ENCODE results near the gene ALDH1L2. TPM values are rescaled to one million over a fixed set of nuclear protein-coding genes. Genes with fewer than 3 reads are reported as not detected.
A peak's percentile ranks its signal among the peaks of the same experiment; 100 is the strongest.

ALDH1L2 gene
- total RNA-seq, 1 donor from 2014 or later = 0.13 TPM

DNA sequence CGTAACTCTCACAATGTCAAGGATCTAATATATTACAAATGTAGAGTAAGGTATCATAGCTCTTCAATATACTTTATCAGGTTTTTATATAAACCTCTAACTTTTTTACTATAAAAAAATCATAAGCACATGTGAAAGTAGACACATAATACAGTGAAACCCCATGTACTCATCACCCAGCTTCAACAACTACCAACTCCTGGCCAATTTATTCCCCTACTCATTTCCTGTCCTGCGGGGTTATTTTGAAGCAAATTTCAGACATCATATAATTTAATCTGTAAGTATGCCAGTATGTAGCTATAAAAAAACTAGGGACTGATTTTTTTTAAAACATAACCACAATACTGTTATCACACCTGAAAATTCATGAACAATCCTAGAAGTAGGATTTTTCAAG is 50.4 kb downstream of the ALDH1L2 start:
- DNase-seq (ENCODE audit: low read depth in 2 of 2) = peak; percentile 4 to 11

DNA sequence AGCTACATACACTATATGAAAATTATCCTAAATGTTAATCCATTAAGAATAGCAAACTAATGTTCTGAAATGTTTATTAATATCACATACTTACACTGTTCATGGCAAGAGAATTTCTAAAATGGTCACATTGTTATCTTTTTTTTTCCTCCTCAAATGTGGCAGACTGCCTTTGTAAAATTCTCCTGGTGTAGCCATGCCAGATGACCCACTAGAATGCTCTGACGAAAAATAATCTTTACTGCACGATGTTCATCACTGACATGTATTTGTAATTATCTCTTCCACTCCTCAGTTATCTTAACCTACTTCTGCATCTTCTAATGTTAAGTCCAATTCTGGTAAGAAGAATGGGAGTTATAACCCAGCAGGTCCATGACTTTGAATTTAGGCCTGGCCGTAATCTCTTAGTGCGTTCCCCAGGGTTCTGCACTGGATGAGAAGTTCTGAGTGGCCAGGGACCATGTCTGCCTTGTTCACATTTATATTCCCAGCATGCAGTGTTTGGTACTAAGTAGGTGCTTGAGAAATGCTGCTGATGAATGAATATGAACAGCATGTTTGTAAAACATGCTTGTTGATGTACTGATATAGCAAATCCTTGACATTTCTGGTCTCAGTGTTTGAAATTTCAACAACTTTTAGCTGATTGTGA is 51.4 kb downstream of the ALDH1L2 start:
- no peak for DNase-seq (ENCODE audit: low read depth in 2 of 2)

DNA sequence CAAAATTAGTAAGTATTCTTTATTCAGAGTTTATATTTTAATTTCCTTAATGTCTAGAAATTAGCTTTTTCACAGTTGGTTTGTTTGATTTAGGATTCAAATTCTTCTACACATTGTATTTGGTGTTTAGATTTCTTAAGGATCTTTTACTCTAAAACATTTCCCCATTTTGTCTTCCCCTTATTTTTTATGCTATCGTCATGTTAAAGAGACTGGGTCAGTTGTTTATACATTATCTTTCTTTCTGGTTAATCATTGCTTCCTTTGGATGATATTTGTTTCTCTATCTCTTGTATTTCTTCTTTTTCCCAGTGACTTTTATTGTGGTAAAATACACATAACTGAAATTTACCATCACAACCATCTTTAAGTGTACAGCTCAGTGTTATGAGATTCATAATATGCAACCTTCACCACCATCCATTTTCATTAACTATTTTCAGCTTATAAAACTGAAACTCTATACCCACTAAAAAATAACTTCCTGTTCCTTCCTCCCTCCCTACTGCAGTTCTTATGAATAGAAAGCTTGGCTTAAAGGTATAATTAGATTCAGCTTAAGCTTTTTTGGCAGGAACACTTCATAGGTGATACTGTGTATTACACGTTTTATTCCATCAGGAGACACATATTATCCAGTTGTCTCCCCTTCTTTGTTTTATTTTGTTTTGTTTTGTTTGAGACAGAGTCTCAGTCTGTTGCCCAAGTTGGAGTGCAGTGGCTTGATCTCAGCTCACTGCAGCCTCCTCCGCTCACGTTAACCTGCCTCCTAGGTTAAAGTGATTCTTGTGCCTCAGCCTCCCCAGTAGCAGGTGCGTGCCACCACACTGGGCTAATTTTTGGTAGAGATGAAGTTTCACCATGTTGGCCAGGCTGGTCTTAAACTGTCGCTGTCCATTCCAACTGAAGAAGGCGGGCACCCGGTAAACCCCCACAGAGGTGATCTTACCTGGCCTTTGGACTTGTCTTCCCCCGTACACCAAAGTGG is 53.1 kb downstream of the ALDH1L2 start:
- no peak for DNase-seq (ENCODE audit: low read depth in 2 of 2)

DNA sequence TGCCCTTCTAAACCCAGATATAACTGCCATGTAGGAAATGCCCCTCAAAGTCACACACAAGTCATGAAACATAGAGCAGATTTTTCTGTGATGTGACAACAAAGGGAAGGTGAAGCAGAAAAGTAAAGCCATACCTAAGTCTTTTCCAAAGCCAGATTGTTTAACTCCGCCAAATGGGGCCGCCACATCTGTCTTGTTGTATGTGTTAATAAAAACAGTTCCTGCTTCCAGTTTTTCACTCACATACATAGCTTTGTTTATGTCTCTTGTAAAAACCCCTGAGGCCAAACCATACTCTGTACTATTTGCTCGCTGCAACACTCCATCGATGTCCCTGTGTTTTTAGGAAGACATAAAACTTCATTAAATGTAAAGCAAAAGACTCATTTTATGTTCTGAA is 57.8 kb downstream of the ALDH1L2 start:
- no peak for DNase-seq (ENCODE audit: low read depth in 2 of 2)

DNA sequence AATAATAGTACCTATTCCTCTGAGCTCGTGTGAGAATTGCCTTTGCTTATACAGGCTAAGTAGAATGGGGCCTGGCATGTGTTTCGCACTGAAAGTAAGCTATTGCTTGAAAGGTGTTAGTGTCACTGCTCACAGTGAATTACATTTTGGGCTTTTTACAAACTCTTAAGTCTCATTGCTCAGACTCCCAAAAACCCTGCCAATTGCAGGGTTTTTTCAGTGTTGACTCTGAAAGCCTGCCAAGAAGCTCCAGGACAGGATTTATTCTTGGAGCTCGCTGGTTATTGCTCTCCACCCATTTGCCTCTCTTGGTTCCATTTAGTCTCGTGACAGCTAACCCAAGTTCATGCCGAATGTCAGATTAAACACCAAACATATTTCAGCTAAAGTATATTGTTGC is 58.4 kb downstream of the ALDH1L2 start:
- DNase-seq (ENCODE audit: low read depth in 2 of 2) = peak in 1 of 2 donors; percentile 11

DNA sequence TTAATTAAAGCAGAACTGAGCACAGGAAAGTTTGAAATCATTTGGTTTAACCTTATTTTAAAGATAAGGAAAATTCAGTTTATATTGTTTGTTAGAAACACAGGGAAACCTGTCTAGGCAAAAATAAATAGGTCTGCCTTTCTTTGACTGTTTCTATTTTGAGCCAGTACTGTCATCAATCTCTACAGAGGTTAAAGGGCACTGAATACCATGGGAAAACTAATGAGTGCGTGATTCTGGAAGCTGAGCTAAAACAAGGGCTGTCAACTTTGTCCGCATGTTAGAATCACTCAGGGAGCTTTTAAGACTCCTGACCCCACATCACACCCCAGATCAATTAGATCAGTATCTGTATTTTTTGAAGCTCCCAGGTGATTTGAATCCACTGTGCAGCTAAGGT is 59.3 kb downstream of the ALDH1L2 start:
- DNase-seq (ENCODE audit: low read depth in 2 of 2) = no peak

DNA sequence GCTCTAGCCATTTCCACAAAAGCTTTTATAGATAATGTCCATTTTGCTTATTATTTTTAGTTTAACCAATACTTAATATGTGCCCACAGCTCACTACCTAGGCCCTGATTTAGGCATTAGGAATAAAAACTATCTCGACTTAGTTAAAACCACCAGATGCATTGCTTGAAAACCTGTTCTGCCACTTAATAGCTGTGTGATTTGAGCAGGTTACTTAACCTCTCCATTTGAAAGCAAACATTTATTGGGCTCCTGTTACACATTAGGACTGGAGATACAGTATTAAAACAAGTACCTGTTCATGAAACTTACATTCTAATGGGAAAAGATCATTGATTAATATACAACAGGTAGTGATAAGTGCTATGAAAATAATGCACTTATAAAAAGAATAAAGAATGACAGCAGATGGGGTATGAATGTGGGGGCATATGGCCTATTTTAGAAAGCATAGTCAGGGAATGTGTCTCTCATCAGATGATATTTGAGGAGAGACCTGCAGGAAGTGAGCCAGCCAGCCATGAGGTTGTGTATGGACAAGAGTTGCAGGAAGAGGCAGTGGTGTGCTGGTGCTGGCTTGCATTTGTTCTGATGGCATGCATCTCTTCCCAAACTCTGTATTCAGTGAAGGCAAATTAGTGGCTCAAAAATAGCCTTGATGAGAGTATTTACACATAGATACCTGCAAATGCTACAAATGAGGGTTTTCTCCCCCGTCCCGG is 63.9 kb downstream of the ALDH1L2 start:
- no peak for DNase-seq (ENCODE audit: low read depth in 2 of 2)

DNA sequence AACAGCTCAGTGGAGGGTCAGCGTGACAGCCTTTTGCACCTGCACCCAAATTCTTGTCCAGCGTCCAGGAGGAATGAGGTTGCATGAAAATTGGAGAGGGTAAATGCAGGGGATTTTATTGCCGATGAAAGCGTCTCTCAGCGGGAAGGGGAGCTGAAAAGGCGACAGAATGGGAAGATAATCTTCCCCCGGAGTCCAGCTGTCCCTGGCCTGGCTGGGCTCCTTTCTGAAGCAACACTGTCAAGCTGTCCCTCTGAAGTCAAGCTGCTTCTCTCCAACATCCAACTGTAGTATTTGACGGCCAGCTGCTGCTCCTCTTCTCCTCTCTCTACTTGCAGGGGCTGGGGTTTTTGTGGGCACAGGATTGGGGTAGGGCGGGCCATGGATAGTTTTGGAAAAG is 65.5 kb downstream of the ALDH1L2 start:
- DNase-seq (ENCODE audit: low read depth in 2 of 2) = no peak

DNA sequence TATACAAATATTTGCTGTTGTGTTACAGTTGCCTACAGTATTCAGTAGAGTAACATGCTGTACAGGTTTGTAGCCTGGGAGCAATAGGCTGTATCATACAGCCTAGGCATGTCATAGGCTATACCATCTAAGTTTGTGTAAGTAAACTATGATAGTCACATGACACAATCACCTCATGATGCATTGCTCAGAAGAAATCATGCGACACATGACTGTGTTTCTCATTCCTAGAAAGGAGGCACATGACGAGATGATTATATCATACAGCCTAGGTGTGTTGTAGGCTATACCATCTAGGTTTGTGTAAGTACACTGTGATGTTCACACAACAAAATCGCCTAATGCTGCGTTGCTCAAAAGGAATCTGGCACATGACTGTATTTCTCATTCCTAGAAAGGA is 66.2 kb downstream of the ALDH1L2 start:
- no peak for DNase-seq (ENCODE audit: low read depth in 2 of 2)

DNA sequence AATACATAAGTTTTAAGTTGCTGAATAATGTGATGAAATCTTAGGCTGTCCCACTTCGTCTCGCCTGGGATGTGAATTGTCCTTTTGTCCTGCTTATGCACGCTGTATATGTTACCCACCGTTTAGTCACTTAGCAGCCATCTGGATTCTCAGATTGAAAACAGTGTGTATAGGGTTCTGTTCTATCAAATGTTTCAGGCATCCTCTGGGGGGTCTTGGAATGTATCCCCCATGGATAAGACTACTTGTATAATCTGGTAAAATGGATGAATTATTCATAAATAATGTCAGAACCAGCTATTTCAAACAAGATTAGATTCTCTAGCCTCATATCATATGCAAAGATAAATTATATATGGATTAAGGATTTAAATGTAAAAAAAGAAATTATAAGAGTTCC is 68.7 kb downstream of the ALDH1L2 start:
- no peak for DNase-seq (ENCODE audit: low read depth in 2 of 2)

DNA sequence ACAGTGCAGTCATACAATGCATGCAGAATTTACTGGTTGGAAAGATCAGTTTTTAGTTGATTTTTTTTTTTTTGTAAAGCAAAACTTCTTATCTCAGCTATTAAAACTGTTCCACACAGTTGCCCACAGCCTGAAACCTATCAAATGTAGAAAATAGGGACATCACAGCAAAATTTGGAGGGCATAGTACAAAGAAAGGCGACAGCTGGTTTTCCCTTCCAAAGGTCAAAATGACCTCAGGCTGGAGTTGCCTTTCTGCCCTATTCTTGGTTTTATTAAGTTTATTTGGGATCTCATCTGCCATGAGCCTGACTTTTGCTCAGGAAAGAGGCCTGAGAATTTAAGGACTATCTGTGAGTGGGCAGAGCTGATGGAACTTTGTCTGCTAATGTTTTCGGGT is 69.7 kb downstream of the ALDH1L2 start:
- DNase-seq (ENCODE audit: low read depth in 2 of 2) = no peak

DNA sequence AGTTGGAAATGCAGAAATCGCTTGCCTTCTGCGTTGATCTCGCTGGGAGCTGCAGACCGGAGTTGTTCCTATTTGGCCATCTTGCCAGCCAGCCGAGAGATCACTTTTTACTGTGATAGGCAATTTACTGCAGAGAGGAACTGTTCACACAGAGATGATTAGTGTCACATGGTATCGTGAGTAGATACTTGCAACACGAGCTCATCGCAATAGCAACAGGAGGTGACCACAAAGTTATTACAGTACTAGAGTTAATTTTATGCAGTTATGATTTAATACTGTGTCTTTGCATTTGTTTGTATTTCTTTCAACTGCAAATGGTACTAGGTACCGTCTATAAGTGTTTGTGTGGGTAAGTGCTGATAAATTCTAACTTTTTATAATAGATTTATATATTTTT is 70.4 kb downstream of the ALDH1L2 start:
- DNase-seq (ENCODE audit: low read depth in 2 of 2) = no peak

DNA sequence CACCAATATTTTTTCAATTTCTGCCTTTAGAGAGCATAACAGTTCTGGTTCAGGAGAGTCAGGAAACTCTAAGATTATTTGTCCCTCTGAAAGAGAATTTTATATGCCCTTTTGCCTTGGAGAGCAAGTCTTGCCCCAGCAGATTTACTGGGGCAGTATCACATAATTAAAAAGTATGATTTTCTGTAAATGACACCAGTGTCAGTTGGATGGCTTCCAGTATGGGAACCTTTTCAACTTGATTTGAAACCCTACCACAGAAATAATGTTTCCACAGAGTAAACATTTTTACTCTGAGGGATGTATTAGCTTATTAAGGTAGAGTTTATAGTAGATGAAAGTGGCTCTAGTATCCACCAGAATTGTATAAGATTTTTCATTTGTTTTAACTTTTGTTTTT is 82.8 kb downstream of the ALDH1L2 start:
- DNase-seq (ENCODE audit: low read depth in 2 of 2) = no peak

DNA sequence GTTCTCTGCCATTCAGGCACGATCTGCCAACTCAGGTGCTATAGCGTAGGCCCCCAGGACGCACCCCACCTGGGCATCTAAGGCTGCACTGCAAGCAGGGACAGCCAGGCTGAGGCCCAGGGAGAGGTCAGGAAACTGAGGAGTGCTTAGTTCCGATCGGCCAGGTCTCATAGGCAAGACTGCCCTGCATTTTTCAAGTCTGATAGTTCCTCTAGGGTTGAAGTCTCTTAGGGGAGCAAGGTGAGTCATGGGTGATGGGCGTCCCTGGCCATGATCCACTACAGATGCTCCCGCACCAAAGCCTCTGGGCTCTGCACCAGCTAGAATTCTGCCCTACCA is 84.9 kb downstream of the ALDH1L2 start:
- DNase-seq (ENCODE audit: low read depth in 2 of 2) = no peak

DNA sequence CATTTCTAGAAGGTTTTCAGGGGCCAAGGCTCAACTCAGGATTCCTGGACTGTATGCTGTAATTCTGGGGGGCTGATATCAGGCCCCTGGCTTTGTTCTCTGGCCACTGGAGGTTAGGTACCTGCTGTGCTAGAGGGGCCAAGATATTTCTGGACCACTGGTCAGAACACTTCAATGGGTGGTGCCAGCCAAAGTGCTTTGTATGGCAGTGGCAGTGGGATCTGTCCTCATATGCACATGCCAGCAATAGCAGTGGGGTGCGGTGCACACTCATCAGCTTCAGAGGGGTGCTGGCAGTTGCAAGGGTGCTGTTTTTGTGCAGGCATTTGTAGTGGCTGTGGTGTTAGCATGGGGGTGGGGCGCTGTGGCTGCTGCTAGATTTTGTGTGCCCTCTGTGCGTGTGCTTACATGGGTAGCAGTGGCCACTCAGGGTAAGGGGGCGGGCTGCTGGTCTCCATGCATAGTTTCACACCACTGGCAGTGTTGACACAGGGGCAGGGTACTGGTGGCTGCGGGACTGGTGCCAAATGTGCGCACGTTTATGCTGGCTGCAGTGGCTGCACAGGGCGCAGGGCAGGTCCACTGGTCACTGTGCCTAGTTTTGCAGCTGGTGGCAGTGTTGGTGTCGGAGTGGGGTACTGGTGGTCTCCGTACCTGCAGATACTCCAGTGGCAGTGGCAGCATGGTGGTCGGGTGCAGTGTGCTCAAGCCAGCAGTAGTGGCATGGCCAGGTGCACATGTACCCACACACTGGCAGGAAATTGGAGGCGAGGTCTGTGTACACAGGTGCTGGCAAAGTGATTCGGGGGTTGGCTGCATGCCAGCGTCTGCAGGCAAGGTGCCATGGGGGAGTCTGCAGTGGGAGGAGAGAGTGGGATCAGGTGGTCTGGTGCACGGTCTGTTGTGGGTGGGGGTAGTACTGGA is 85.6 kb downstream of the ALDH1L2 start:
- no peak for DNase-seq (ENCODE audit: low read depth in 2 of 2)

DNA sequence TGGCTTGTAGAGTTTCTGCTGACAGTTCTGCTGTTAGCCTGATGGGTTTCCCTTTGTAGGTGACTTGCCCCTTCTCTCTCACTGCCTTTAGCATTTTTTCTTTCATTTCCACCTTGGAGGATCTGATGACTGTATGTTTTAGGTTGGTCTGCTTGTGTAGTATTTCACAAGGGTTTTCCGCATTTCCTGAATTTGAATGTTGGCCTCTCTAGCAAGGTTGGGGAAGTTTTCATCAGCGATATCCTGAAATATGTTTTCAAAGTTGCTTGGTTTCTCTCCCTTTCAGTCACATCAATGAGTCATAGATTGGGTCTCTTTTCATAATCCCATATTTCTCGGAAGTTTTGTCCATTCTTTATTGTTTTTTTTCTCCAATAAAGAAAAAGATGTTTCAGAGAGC is 86.7 kb downstream of the ALDH1L2 start:
- DNase-seq (ENCODE audit: low read depth in 2 of 2) = no peak

DNA sequence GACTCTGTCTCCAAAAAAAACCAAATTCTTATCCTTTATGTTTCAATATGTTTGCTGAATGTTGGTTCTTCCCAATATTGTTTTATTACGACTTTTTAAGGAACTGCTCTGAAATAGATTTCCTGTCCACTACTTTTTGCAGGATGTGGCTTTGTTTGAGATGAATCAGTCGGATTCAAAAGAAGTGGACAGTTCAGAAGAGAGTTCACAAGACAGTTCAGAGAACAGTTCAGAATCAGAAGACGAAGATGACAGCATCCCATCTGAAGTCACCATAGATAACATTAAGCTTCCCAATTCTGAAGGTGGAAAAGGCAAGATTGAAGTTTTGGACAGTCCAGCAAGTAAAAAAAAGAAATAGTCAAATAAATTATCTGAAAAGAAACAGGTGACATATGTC is 89.9 kb downstream of the ALDH1L2 start:
- DNase-seq (ENCODE audit: low read depth in 2 of 2) = peak in 1 of 2 donors; percentile 14

DNA sequence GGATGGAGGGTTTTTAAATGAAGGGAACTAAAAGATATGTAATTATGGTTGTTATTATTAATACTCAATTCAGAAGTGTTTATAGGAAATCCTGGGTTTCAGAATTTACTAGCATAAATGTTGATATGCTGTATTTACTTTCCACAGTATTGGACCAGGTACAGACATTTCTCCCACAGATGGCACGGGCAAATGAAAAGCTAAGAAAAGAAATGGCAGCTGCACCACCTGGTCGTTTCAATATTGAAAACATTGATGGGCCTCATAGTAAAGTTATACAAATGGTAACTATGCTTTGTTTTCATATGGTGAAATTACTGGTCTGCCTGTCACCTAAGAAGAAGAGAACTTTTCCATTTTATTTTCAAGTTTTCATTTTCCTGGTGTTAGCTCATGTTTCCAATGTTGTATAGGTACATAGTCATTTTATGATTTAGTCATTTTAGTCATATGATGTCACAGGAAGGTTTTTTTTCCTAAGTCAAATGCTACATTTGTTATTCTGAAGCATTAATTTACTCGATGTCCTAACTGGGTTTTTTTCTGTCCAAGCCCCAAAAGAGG is 92.6 kb downstream of the ALDH1L2 start:
- no peak for DNase-seq (ENCODE audit: low read depth in 2 of 2)

DNA sequence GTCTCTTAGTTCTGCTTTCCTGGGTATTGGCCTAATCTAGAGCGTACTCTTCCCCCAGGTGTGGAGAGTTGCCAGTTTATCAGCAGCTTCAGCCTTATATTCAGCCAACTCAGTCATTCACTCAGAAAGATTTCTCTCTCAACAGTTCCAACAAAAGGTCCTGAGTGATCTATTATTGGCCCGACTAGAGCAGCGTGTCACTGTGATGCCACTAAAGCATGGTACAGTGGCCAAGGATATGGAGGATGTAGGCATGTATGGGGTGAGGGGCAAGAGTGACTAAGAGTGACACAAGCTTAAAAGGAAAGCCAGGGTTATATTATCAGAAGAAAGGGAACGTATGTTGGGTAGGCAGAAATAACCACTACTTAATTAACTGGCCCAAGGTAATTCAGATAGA is 93.3 kb downstream of the ALDH1L2 start:
- DNase-seq (ENCODE audit: low read depth in 2 of 2) = no peak

DNA sequence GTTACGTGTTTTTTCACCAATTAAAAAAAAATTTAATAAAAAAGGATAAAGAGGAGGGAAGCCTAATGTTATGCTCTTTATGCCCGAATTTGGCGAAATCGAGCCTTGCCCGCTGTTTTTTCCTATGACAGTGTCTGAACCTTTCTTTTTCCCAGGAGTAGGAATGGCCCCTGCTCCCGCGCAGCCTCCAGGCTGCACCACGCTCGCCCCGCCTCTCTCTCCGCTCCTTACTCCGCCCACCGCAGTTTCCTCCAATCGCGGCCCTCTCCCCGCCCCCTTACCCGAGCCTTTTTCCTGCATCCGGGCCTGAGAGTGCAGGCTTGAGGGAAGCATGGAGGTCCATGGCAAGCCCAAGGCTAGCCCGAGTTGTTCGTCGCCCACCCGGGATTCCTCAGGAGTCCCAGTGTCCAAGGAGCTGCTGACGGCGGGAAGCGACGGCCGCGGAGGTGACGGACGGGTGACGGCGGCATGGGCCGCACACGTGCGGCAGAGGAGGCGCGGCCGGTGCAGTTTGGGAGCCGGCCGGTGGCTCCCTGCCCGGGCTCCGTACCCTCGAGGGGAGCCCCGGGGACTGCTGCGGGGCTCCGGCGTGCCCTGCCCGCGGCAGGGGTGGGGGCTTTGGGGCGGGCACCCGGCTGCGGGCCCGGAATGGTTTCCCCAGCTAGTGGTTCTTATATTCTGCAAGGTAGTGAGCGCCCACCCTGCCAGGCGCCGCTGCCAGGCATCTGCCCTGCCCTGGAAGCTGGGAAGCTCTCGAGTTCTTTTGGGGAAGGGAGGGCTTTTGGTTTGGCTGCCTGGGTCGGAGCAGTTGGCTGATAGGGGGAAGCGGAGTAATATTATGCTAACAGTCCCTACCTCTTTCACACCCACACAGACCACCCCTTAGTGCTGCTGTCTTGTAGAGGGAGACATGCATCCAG is 98.0 kb downstream of the ALDH1L2 start, which contains the start of gene NOPCHAP1:
TSS of gene NOPCHAP1 (plus strand) at position 295 of the 920 bp plus-strand sequence. CDS start at position 332, 37 bp downstream.
- peak; percentile 28 to 84 for DNase-seq (ENCODE audit: low read depth in 2 of 2)

Measured in dermis microvascular lymphatic vessel endothelial cell (primary cell).